Thymus (tissue), 11 donors: ENCODE measurements around the gene C1QTNF12. TPM values are rescaled to one million over a fixed set of nuclear protein-coding genes. Genes with fewer than 3 reads are reported as not detected.

Experiments used
- DNase-seq, 9 donors: peaks; one replicate each; pipeline ENCODE4 v3.0.0-alpha.2; 2013; ENCODE audit warnings: low spot score in 9 of 9, low read depth in 6 of 9, missing footprints in 1 of 9
- H3K27ac ChIP-seq, 2 donors: one replicate each; pipeline ENCODE4 v1.5.1; 2013; ENCODE audit warnings: control low read depth in 1 of 2, low read depth in 1 of 2, low read length in 1 of 2, mild to moderate bottlenecking in 1 of 2, moderate library complexity in 1 of 2
- H3K27me3 ChIP-seq, 2 donors: one replicate each; pipeline ENCODE4 v1.5.1; 2013; ENCODE audit warnings: low read length in 1 of 2; ENCODE audit not compliant: control insufficient read depth in 2 of 2, insufficient read depth in 1 of 2
- H3K36me3 ChIP-seq, 2 donors: one replicate each; pipeline ENCODE4 v1.5.1; 2013; ENCODE audit warnings: low read length in 1 of 2, mild to moderate bottlenecking in 1 of 2, moderate library complexity in 1 of 2; ENCODE audit not compliant: control insufficient read depth in 2 of 2, insufficient read depth in 2 of 2
- H3K4me1 ChIP-seq, 2 donors: one replicate each; pipeline ENCODE4 v1.5.1; 2013; ENCODE audit warnings: low read length in 2 of 2; ENCODE audit not compliant: control insufficient read depth in 2 of 2, insufficient read depth in 2 of 2
- H3K4me3 ChIP-seq, 2 donors: one replicate each; pipeline ENCODE4 v1.5.1; 2013; ENCODE audit warnings: low read length in 2 of 2, control low read depth in 1 of 2, mild to moderate bottlenecking in 1 of 2
- H3K9me3 ChIP-seq, 2 donors: one replicate each; pipeline ENCODE4 v1.5.1; 2013; ENCODE audit warnings: low read length in 1 of 2, mild to moderate bottlenecking in 1 of 2; ENCODE audit not compliant: control insufficient read depth in 2 of 2, insufficient read depth in 1 of 2
- WGBS: extraction: QIAGEN DNeasy Blood & Tissue Kit; methylation state at CpG from one replicate; pipeline ENCODE4 v1.1.7; 2013; 5-methylcytosine and 5-hydroxymethylcytosine counted together
- polyA plus RNA-seq: library from polyadenylated mRNA; stranded (reverse); fragments of 200-250 nt; gene quantifications from one replicate; pipeline ENCODE4 v1.2.3, GENCODE V29; 2013
- total RNA-seq: library from RNA; stranded (reverse); fragments of 120-200 nt; gene quantifications from one replicate; pipeline ENCODE4 v1.2.4, GENCODE V29; 2013
- donor health status: healthy.

C1QTNF12 gene
- total and polyA plus RNA-seq, 2 donors = 2.1 to 3.4 TPM

DNA sequence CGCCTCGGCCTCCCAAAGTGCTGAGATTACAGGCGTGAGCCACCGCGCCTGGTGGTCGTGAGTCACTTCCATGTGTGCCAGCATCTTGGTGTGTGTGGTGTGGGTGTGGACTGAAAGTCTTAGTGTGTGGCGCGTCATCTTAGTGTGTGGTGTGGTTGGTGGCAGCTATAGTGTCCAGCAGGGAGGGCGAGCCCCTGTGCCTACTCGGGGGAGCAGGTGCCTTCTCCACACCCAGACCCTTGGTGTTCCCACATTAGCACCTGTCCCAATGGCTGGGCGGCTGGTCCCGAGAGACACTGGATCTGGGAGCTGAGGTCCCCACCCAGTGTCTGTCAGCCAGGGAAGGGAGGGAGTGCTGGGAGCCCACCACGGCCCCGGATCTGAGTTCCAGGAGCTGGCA, 36.5 kb upstream of the C1QTNF12 start:
- no peak for DNase-seq
- Histone ChIP-seq H3K4me3 (no peak overlapping the region), H3K9me3 (no peaks in the 10 kb centered on the region), H3K4me1 (no peaks in the 10 kb centered on the region), H3K27ac (no peak overlapping the region), H3K36me3 (no peaks in the 10 kb centered on the region), H3K27me3 (peaks cover 0 to 18% of the 10 kb centered on the region in 2 donors)
- 93% methylated on average over 14 of the region's 14 CpGs for WGBS

DNA sequence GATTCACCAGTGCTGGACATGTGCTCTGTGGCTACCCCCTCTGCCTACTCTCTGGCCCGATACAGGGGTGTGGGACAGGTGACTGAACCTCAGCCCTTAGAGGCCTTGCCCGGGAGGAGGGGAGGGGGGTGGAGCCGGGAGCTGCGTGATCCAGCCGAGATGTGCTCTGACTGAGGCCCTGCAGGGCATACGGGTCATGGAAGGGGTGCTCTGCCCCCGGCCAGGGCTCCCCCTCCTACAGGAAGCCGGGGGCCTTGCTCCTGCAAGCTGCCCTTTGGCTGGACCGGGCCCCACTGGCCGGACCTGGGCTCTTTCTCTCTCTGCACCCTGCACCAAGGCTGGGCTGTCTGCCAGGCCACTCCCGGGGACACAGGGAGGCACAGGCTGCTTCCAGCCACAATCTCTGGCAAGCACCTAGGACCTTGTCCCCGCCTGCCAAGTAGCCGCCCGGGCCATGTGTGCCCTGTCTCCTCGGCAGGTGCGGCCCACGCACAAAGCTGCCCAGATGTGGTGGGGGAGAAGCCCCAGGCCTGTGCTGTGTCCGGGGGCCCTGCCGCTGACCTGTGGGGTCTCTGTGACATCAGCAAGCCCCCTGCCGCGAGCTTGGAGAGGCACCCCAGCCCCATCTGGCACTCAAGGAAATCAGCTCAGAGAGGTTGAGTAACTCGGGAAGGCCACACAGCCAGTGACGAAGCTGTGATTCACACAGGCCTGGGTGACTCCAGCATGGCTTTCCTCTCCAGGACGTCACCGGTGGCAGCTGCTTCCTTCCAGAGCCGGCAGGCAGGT, 35.2 kb upstream of the C1QTNF12 start:
- no peaks in the 10 kb centered on the region for H3K36me3 ChIP-seq
- H3K9me3 ChIP-seq = no peaks in the 10 kb centered on the region
- peaks cover 0 to 12% of the 10 kb centered on the region in 2 donors for H3K27me3 ChIP-seq
- H3K4me1 ChIP-seq = no peaks in the 10 kb centered on the region
- no peak for DNase-seq
- WGBS = 84% methylated on average over 26 of the region's 26 CpGs
- no peak overlapping the region for H3K4me3 ChIP-seq
- H3K27ac ChIP-seq = no peak overlapping the region

DNA sequence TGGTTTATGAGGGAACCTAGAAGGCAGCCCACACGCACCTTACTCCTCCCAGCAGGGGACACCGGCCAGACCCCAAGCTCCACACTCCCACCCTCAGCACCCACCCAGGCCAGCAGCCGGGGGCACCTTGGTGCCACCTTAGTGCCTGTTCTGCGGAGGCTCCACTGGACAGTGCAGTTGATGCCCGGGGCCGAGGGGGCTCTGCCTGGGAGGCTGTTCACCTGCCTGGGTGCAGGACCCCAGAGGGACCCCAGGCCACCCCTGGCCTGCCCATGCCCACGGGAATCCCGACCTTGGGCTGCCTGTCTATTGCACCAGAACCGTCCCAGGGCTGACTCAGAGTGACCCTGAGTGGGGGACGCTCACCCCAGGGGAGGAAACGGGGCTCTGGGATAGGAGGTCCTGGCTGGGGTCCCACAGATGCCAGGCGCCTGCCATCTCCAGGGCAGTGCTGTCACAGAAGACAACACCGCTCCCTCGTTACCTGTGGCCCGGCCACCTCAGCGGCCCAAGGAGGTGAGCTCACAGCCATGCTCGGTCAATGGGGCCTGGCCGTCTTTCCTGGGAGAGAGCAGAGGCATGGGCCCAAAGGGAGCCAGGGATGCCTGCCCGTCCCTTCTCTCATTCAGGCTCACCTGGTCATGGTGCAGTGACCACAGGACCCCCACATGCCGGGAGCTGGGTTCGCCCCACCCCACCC, 34.4 kb upstream of the C1QTNF12 start:
- Histone ChIP-seq H3K27ac (no peak overlapping the region), H3K27me3 (peaks cover 0 to 7% of the 10 kb centered on the region in 2 donors), H3K36me3 (no peaks in the 10 kb centered on the region), H3K9me3 (no peaks in the 10 kb centered on the region), H3K4me1 (no peaks in the 10 kb centered on the region), H3K4me3 (no peak overlapping the region)
- DNase-seq = no peak
- WGBS = 97% methylated on average over 21 of the region's 21 CpGs

- Histone ChIP-seq H3K27ac (no peak overlapping the region), H3K9me3 (no peaks in the 10 kb centered on the region), H3K27me3 (no peaks in the 10 kb centered on the region), H3K4me1 (peaks cover 6 to 15% of the 10 kb centered on the region in 2 donors), H3K4me3 (no peak overlapping the region), H3K36me3 (no peaks in the 10 kb centered on the region)
- 93% methylated on average over 17 of the region's 17 CpGs for WGBS
- no peak for DNase-seq
Measured at GRCh38 chr1:1279028-1279427, 32.5 kb upstream of the C1QTNF12 start.

- DNase-seq = no peak
- H3K9me3 ChIP-seq = no peaks in the 10 kb centered on the region
- no peak overlapping the region for H3K4me3 ChIP-seq
- no peak overlapping the region for H3K27ac ChIP-seq
- H3K36me3 ChIP-seq = no peaks in the 10 kb centered on the region
- no peaks in the 10 kb centered on the region for H3K27me3 ChIP-seq
- WGBS = 97% methylated on average over 13 of the region's 13 CpGs
- H3K4me1 ChIP-seq = peaks cover 6 to 16% of the 10 kb centered on the region in 2 donors
Measured at GRCh38 chr1:1278620-1279019, 32.1 kb upstream of the C1QTNF12 start.

GRCh38 chr1:1275836-1276235, 29.3 kb upstream of the C1QTNF12 start:
- no peak overlapping the region for H3K4me3 ChIP-seq
- peaks cover 20 to 35% of the 10 kb centered on the region in 2 donors for H3K4me1 ChIP-seq
- no peaks in the 10 kb centered on the region for H3K27me3 ChIP-seq
- DNase-seq = no peak
- no peak overlapping the region for H3K27ac ChIP-seq
- peaks cover 4 to 7% of the 10 kb centered on the region in 2 donors for H3K36me3 ChIP-seq
- H3K9me3 ChIP-seq = no peaks in the 10 kb centered on the region
- 95% methylated on average over 9 of the region's 9 CpGs for WGBS

DNA sequence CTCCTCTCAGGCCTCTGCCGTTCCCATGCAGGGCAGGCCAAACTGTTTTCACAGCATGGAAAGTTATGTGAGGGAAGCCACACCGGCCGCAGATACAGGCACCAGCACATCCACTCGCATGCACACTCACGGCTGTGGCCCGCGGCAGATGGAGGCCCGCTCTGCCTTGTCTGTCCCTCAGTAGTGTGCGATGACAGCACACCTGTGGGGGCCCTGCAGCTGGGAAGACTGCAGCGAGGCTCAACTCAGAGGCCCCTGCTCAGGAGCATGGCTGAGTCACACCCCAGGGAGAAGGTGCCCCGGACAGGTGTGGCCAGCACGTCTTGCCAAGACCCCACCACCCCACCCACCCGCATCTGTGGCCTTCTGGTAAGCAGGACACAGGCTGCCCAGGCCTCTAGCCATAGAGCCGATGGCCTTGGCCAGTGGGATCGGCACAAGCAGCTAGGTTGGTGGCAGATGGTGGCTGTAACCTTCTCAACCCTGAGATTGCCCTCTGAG, 28.5 kb upstream of the C1QTNF12 start:
- Histone ChIP-seq H3K36me3 (peaks cover 4 to 11% of the 10 kb centered on the region in 2 donors), H3K4me3 (no peak overlapping the region), H3K27ac (peak overlapping the region in 1 of 2 donors; percentile 23), H3K4me1 (peaks cover 23 to 39% of the 10 kb centered on the region in 2 donors), H3K27me3 (no peaks in the 10 kb centered on the region), H3K9me3 (no peaks in the 10 kb centered on the region)
- 87% methylated on average over 15 of the region's 15 CpGs for WGBS
- peak in 4 of 9 donors; percentile 35 to 63 (median 50) for DNase-seq

GRCh38 chr1:1274299-1274930, 27.9 kb upstream of the C1QTNF12 start:
- Histone ChIP-seq H3K4me3 (peak overlapping the region; percentile 63 to 95), H3K9me3 (no peaks in the 10 kb centered on the region), H3K36me3 (peaks cover 4 to 15% of the 10 kb centered on the region in 2 donors), H3K27me3 (no peaks in the 10 kb centered on the region), H3K4me1 (peaks cover 23 to 39% of the 10 kb centered on the region in 2 donors), H3K27ac (peak overlapping the region; percentile 26 to 76)
- 40% methylated on average over 31 of the region's 31 CpGs for WGBS
- no peak for DNase-seq
